HCT116 (cell line): Measurements from ENCODE around the gene ANXA3. TPM values are rescaled to one million over a fixed set of nuclear protein-coding genes. Genes with fewer than 3 reads are reported as not detected.

ENCODE experiments used
- total RNA-seq: library from RNA; stranded (reverse); gene quantifications from one replicate; pipeline ENCODE4 v1.2.1, GENCODE V29; 2021; ENCODE audit not compliant: unreplicated experiment
- TF ChIP-seq, protein P1 (sequence below): IDR thresholded peaks from 2 replicates; pipeline ENCODE4 v1.6.1; 2012

ANXA3 gene
- total RNA-seq, 1 experiment from 2014 or later: 158 TPM

DNA sequence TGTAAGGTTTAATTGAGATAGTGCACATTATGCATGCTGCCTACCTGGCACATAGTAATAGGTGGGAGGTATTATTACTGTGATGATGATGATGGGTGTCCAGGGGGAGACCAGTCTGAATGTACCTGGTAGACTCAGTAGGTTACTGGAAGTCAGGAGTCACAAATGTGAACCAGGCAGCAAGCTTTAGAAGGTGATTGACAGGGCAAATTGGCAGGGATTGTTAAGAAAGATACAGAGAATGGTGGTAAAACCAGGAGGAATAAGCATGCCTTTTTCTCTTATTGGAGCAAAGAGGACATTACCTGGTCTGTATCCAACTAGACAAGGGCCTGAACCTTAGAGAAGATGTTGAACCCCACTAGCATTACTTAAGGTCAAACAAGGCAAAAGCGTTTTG lies 108.1 kb downstream of the ANXA3 start (continued):
- TF ChIP-seq, protein P1, sequence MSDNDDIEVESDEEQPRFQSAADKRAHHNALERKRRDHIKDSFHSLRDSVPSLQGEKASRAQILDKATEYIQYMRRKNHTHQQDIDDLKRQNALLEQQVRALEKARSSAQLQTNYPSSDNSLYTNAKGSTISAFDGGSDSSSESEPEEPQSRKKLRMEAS: no peak

Other genes starting within 250 kb of the ANXA3 start
- gene BMP2K, start 224.6 kb downstream of the ANXA3 start, total RNA-seq: 27.7 TPM